ENCODE measurements around the gene LYRM1.
"Not testable (repeated sequence)": the region's sequence is repeated elsewhere in the genome, so short reads cannot be mapped to it uniquely, and the experiment has no call there.

The LYRM1 gene

GRCh38 chr16:20969386-20969785, 68.8 kb downstream of the LYRM1 start:
- no peak for DNase-seq (ENCODE audit: low read depth)

GRCh38 chr16:20971401-20971800, 70.8 kb downstream of the LYRM1 start:
- H3K4me3 ChIP-seq (ENCODE audit: low read depth, low read length): no peak overlapping the region
- TF ChIP-seq CTCF (conservative IDR thresholded peaks at IDR 0.05; ENCODE audit: low read depth, low read length): no peak
- DNase-seq (ENCODE audit: low read depth): no peak

More at GRCh38 chr16:20969386-20969785, 68.8 kb downstream of the LYRM1 start:
- no peak for TF ChIP-seq CTCF (conservative IDR thresholded peaks at IDR 0.05; ENCODE audit: low read depth, low read length)
- H3K4me3 ChIP-seq (ENCODE audit: low read depth, low read length): no peak overlapping the region

- not testable (repeated sequence) for DNase-seq (ENCODE audit: low read depth); H3K4me3 ChIP-seq (ENCODE audit: low read depth, low read length)
Observed at GRCh38 chr16:20973201-20973600, 72.6 kb downstream of the LYRM1 start.
